IgD-negative memory B cell (primary cell): ENCODE results near the gene TMEM121. TPM values are rescaled to one million over a fixed set of nuclear protein-coding genes. Genes with fewer than 3 reads are reported as not detected.

ENCODE experiments used
- polyA plus RNA-seq: library from polyadenylated mRNA; unstranded; fragments of 300-500 nt; fragmentation: Illumina TruSeq; gene quantifications from one replicate; pipeline ENCODE4 v1.2.3, GENCODE V29; 2021

Gene TMEM121
- polyA plus RNA-seq, 1 donor from 2014 or later = 5.5 TPM

Other genes starting within 250 kb of the TMEM121 start
- gene BRF1, start 225.6 kb upstream of the TMEM121 start, polyA plus RNA-seq = 8.4 TPM
- 3.8 TPM for gene PACS2, start 211.8 kb upstream of the TMEM121 start, polyA plus RNA-seq
- 1.0 TPM for gene TEX22, start 128.0 kb upstream of the TMEM121 start, polyA plus RNA-seq
- 3.7 TPM for gene MTA1, start 106.8 kb upstream of the TMEM121 start, polyA plus RNA-seq
- 70.8 TPM for gene CRIP2, start 51.8 kb upstream of the TMEM121 start, polyA plus RNA-seq
- gene CRIP1, start 39.7 kb upstream of the TMEM121 start, polyA plus RNA-seq = 1,925 TPM
- 11.8 TPM for gene TEDC1, start 35.3 kb upstream of the TMEM121 start, polyA plus RNA-seq